Anterior cingulate cortex (tissue), 58 donors: ENCODE results near the gene TRIOBP.
"Not testable (repeated sequence)": the region's sequence is repeated elsewhere in the genome, so short reads cannot be mapped to it uniquely, and the experiment has no call there.

ENCODE experiments used
- DNase-seq, 58 donors: peaks; one replicate each; lab custom pipeline; 2025; lab: John Stamatoyannopoulos, UW

TRIOBP gene, protein sequence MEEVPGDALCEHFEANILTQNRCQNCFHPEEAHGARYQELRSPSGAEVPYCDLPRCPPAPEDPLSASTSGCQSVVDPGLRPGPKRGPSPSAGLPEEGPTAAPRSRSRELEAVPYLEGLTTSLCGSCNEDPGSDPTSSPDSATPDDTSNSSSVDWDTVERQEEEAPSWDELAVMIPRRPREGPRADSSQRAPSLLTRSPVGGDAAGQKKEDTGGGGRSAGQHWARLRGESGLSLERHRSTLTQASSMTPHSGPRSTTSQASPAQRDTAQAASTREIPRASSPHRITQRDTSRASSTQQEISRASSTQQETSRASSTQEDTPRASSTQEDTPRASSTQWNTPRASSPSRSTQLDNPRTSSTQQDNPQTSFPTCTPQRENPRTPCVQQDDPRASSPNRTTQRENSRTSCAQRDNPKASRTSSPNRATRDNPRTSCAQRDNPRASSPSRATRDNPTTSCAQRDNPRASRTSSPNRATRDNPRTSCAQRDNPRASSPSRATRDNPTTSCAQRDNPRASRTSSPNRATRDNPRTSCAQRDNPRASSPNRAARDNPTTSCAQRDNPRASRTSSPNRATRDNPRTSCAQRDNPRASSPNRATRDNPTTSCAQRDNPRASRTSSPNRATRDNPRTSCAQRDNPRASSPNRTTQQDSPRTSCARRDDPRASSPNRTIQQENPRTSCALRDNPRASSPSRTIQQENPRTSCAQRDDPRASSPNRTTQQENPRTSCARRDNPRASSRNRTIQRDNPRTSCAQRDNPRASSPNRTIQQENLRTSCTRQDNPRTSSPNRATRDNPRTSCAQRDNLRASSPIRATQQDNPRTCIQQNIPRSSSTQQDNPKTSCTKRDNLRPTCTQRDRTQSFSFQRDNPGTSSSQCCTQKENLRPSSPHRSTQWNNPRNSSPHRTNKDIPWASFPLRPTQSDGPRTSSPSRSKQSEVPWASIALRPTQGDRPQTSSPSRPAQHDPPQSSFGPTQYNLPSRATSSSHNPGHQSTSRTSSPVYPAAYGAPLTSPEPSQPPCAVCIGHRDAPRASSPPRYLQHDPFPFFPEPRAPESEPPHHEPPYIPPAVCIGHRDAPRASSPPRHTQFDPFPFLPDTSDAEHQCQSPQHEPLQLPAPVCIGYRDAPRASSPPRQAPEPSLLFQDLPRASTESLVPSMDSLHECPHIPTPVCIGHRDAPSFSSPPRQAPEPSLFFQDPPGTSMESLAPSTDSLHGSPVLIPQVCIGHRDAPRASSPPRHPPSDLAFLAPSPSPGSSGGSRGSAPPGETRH (N-terminal part only)

DNA sequence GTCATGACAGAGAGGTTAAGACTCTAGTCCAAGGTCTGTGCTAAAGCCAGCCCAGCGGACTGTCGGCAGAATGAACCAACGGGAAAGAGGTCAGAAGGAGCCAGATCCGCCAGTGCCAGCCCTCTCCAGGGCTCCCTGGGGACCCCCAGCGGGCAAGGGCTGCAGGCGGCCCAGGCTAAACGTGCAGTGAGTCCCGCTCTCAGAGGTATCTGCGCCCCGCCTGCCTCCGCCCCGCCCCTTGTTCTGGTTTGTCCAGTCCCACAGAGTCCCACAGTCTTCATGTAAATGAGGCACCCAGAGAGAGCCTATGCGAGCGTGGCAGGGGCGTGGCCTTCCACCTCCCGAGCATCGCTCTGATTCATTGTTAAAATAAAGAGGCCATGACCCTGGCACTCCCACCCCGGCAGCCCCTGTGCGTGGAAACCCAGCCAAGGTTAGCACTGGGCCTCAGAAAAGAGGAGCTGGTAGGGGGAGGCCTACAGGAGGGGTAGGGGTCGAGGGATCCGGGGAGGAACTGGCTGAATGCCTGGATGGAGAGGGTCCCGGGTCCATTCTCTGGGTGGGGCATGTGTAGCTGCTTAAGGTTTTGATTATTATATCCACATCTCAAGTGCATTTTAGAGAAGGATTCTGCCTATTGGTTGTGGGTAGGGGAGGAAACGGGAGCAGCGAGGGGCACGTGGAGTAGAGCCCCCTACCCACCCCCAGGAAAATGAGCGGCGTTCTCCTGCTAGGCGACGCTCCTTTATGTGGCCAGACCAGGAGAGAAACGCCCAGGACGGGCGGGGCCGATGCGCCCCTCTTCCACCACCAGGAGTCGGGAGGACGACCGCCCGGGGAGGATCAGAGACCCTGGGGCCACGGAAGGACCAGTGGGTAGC lies at the start of gene TRIOBP:
Gene TRIOBP, plus strand, starts transcription at position 392 of the 881 bp plus-strand sequence. CDS start 4,318 bp downstream, outside the sequence.
- peak in 53 of 58 donors; percentile 15 to 92 (median 73) for DNase-seq

DNA sequence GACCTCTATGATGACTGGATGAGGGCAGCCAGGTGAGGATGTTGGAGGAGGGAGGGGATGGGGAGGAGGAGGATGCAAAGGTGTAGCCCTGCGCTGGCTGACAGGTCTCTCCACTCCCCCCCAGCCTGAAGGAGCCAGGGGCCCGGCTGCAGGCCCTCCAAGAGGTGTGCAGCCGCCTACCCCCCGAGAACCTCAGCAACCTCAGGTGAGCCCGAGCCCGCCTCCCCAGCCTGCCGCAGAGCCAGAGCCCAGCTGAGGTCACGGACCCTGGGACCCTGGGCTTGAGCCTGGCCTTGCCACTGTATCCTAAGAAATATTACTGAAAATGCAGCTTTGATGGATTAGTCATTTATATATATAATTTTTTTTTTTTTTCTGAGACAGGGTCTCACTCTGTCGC lies 49.5 kb upstream of the TRIOBP start:
- DNase-seq = no peak

DNA sequence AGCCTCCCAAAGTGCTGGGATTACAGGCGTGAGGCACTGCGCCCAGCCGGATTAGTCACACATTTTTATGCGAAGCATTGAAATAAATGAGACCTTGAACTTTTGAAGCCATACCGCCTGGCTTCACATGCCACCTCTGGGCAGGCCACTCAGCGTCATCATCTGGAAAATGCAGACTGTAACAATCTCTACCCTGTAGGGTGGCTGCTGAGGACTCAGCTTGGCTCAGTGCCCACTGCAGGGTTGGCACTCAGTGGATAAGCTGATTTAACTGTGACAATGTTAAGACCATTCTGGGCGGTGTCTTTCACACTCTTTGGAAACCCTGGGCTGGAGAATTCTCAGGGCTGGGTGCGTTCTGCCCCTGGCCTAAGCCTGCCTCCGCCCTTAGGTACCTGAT lies 48.9 kb upstream of the TRIOBP start:
- peak in 1 of 58 donors; percentile 19 for DNase-seq

DNA sequence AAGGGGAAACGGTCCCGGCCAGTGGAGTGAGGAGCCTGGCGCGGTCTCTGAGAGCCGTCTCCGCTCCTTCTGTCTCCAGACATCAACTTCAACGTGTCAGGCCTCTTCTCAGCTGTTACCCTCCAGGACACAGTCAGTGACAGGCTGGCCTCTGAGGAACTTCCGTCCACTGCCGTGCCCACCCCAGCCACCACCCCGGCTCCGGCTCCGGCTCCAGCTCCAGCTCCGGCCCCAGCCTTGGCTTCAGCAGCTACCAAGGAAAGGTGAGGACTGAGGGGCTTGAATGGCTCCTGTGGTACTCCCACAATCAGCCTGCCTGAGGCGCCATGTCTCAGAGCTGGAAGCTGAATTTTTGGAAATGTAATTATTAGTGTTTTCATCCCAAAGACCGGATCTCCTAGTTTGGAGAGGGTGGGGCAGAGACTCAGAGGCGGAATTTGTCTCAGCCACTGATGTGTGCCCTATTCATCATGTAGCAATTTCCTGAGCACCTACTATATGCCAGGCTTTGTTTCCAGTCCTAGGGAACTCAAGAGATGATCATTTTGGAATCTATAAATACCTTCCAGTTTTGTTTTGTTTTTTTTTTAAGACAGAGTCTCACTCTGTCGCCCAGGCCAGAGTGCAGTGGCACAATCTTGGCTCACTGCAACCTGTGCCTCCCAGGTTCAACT lies 46.2 kb upstream of the TRIOBP start:
- no peak for DNase-seq

DNA sequence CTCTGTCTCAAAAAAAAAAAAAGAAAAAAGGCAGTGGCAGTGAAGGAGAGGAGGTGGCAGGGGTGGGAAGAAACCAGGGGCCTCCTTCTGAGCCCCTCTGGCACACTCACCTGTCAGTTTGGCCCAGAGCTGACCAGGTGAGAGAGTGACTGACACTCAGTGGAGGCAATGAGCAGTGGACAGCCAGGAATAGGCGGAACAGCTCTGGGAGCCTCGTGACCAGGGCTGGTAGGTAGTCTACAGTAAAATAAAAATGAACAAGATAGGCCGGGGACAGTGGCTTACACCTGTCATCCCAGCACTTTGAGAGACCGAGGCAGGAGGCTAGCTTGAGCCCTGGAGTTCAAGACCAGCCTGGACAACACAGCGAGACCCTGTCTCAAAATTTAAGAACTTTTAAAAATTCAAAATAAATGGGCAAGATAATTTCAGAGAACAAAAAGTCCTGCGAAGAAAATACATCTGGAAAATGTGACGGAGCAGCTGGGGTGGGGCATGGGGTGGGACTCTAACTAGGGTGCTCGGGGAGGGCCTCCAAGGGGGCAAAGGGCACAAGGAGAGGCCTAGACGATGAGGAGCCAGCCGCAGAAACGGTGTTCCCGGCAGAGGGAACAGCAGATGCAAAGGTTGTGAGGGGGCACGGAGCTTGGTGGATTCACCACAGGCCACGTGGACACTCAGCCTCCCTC lies 42.1 kb upstream of the TRIOBP start:
- no peak for DNase-seq

DNA sequence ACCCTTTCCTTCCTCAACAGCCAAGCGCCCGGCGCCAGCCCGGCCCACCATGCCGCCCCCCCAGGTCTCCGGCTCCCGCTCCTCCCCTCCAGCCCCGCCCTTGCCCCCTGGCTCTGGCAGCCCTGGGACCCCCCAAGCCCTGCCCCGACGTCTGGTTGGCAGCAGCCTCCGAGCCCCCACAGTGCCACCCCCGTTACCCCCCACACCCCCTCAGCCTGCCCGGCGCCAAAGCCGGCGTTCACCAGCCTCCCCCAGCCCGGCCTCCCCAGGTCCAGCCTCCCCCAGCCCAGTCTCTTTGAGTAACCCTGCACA lies 41.6 kb upstream of the TRIOBP start:
- DNase-seq = no peak

DNA sequence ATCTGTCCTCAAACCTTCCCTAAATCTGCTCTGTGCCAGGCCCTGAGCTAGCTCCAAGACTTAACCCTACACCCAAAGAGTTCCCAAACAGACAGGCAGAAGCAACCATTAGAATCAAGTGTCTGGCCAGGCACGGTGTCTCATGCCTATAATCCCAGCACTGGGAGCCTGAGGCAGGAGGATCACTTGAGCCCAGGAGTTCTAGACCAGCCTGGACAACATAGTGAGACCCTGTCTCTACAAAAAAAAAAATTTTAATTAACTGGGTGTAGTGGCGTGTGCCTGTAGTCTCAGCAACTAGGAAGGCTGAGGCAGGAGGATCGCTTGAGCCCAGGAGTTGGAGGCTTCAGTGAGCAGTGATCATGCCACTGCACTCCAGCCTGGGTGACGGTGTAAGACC lies 40.3 kb upstream of the TRIOBP start:
- not testable (repeated sequence) for DNase-seq

DNA sequence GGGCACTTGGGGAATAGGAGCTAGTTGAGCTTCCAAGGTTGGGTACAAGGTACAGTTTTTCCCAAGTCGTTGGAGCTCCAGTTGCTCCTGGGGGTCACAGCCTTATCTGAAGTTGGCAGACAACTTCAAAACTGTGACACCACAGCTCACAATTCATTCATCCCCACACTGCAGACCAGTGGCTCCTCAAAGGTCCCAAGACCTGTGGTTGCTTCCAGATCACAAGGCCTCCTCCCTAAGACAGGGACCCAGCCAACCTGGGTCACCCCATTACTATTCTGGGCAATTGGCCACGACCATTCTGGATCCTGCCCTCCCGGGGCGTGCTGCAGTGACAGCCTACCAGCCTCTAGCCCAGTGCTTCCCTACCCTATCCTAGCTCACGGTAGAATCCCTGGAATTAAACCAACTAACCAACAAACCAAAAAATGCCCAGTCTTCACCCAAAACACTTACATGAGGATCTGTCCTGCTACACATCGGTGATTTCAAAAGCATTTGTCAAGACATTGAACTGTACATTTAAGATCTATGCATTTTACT lies 39.2 kb upstream of the TRIOBP start:
- peak in 1 of 58 donors; percentile 26 for DNase-seq

DNA sequence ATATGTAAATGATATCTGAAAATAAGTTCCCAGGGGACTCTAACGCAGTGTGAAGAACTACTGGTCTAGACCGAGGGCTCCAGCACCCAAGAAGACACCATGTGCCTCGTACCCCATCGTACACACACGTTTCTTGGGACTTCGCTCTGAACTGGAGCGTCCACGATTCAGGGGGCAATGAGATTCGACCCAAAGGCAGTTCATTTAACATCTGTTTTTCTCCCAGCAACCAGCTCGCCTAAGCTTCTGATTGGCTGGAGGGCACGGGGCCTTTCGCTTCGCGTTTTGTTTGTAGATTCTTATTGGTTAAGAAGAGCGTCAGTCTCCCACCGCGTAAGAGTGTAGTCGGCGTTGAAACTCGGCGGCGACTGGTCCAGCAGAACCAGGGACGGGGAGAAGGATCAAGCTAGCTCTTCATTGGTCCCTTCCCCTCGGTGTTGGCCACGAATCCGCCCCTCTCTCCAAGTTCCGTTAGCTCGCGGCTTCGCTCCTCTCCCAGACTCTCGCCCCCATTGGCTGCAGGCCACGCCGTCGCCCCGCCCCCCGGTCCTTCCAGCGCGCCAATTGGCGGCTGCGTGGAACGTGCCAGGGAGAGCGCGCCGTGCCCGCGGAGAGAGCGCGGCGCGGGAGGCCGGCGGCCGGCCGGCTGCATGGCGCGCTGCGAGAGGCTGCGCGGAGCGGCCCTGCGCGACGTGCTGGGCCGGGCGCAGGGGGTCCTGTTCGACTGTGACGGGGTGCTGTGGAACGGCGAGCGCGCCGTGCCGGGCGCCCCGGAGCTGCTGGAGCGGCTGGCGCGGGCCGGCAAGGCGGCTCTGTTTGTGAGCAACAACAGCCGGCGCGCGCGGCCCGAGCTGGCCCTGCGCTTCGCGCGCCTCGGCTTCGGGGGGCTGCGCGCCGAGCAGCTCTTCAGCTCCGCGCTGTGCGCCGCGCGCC lies 38.4 kb upstream of the TRIOBP start, which contains the start of gene PDXP:
Gene PDXP, plus strand, starts transcription at position 591 of the 933 bp plus-strand sequence. Its CDS starts 60 bp downstream, at position 651.
- peak; percentile 78 to 99 (median 98) for DNase-seq

DNA sequence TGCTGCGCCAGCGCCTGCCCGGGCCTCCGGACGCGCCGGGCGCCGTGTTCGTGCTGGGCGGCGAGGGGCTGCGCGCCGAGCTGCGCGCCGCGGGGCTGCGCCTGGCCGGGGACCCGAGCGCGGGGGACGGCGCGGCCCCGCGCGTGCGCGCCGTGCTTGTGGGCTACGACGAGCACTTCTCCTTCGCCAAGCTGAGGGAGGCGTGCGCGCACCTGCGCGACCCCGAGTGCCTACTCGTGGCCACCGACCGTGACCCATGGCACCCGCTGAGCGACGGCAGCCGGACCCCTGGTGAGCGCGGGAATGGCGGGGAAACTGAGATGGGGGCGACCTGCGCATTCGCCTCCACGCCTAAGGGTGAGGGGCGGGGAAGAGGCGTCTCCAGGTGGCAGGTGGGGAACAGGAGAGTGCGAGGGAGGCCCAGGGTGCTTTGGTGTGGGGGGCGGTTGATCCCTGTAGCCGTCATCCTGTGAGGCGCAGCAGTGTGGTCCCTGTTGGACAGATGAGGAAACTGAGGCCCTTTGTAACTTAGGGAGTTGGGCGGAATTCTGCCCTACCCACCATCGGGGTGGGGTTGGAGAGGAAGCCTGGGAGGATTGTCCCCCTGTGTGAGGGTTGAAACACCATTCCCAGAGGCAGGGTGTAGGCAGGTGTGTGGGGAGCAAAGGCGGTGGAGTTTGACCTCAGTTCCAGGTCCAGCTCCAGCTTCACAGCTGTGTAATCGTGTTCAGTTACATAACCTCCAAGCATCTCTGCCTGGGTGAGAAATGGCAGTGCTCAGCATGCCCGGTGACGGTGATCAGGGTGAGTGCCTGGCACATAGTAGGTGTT lies 37.6 kb upstream of the TRIOBP start:
- peak in 9 of 58 donors; percentile 8 to 55 (median 32) for DNase-seq

DNA sequence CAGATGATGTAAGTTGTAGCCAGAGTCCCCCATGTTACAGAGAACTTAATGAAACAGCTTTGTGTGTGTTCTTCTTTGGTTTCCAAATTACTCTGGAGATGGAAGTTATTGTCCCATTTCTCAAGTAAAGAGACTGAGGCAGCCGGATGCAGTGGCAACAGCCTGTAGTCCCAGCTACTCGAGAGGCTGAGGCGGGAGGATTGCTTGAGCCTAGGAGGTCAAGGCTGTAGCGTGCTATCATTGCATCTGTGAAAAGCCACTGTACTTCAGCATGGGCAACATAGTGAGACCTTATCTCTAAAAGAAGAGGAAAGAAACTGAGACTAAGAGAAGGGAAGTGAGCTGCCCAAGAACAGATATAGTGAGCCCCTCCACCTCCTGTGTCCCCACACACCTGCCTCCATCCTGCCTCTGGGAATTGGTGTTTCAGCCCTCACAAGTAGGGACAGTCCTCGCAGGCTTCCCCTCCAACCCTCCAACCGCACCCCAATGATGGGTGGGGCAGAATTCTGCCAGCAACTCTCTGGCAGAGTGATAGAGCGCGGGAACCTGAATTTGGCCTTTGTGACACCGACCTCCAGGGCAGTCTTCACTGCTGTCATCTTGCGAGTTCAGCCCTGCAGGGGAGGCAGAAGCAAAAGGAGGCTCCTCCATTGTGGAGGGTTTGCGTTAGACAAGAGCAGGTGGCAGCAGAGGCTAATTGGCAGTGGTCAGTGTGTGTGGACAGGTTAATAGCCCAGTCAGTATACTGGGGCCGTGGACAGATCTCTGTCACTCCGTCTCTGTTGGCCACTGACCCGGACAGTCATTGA lies 36.7 kb upstream of the TRIOBP start:
- no peak for DNase-seq

DNA sequence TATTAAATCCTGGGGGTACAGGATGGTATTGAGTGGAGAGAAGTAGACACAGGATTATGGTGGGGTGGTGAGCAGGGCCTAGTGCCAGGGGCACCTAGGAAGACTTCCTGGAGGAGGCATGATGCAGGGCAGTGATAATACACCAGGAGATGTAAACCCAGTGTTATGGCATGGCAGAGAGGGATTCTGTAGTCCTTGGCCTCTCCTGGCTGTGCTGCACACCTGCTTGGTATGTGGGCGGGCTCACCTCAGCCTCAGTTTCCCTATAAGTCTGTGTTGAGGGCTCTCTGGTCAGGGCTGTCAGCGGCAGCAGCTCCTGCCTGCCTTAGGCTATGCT lies 36.2 kb upstream of the TRIOBP start:
- no peak for DNase-seq

DNA sequence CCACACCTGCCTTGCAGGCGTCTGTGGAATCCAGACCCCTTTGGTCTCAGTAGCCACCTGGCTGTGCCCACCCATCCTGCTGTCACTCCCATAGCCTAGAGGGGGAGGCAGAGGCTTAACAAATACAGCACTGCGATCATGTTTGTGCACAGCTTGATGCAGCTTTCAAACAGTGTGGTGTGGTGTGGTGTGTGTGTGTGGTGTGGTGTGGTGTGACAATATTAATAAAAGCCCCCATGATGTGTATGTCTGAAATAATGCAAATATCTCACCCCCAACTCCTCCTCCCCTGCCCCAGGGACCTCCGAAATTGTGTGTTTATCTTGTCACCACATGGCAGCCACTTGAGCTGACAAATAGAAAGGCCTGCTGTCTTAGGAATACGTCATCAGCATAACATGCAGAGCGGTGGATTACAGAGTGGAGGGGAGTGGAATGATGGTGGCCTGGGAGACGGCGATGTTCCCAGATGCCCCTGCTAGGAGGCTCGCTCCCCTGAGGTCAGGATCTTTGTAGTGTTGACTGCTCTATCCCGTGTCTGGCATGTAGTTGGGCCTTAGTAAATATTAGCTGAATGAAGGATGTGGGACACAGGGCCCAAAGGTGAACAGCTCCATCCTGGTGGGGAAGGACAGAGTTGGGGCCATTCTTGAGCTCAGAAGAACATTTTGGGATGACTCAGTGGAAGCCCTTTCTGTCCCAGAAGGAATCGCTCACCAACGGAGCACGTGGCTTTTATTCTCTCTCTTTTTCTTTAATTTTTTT lies 35.5 kb upstream of the TRIOBP start:
- peak in 34 of 58 donors; percentile 13 to 75 (median 54) for DNase-seq

DNA sequence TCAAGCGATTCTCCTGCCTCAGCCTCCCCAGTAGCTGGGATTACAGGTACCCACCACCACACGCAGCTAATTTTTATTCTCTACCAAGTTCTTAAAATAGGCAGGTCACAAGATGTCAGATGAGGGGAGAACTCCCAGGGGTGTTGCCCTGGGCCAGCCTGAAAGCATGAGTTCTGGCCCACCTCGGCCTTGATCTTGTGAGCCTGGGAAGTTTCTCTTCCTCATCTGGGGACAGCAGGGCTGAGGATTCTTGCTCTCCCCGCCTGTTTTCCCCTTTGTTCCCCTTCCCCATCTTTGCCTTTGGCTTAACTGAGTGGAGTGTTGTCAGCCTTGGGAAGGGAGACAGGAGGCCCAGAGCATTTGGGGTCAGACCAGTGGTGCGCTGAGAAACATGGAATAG lies 34.8 kb upstream of the TRIOBP start:
- DNase-seq = no peak
